Spleen (tissue), 11 donors: ENCODE measurements around the gene PARD3B. TPM values are rescaled to one million over a fixed set of nuclear protein-coding genes. Genes with fewer than 3 reads are reported as not detected.
A peak's percentile ranks its signal among the peaks of the same experiment; 100 is the strongest.

ENCODE experiments used
- DNase-seq: peaks from one replicate; pipeline ENCODE4 v3.0.0-alpha.2; 2020
- H3K27ac ChIP-seq, 8 donors: fragments of 200-600 bp; sonication (generic) in 7 of 8; 1 replicate in 4 of 8; 2 replicates in 4 of 8; pipeline versions ENCODE4 v1.5.0 to v1.8.0; 2016 to 2021; ENCODE audit warnings: inconsistent platforms in 4 of 8, mild to moderate bottlenecking in 4 of 8, moderate library complexity in 1 of 8
- H3K27me3 ChIP-seq, 7 donors: fragments of 200-600 bp; sonication (generic) in 6 of 7; replicated peaks in 1 of 7; 1 replicate in 4 of 7; 2 replicates in 3 of 7; pipeline versions ENCODE4 v1.5.0 to v1.8.0; 2016 to 2021; ENCODE audit warnings: inconsistent platforms in 3 of 7, mild to moderate bottlenecking in 1 of 7
- H3K36me3 ChIP-seq, 6 donors: fragments of 200-600 bp; sonication (generic) in 5 of 6; 1 replicate in 4 of 6; 2 replicates in 2 of 6; pipeline versions ENCODE4 v1.5.0 to v1.8.0; 2016 to 2021; ENCODE audit warnings: inconsistent platforms in 2 of 6
- H3K4me1 ChIP-seq, 6 donors: fragments of 200-600 bp; sonication (generic) in 5 of 6; 1 replicate in 3 of 6; 2 replicates in 3 of 6; pipeline versions ENCODE4 v1.5.0 to v1.8.0; 2016 to 2021; ENCODE audit warnings: inconsistent platforms in 3 of 6
- H3K4me3 ChIP-seq, 8 donors: fragments of 200-600 bp; sonication (generic) in 7 of 8; 1 replicate in 4 of 8; 2 replicates in 4 of 8; pipeline versions ENCODE4 v1.5.0 to v1.8.0; 2016 to 2021; ENCODE audit warnings: inconsistent platforms in 4 of 8, mild to moderate bottlenecking in 4 of 8, moderate library complexity in 2 of 8
- H3K9me3 ChIP-seq, 8 donors: fragments of 200-600 bp; sonication (generic) in 7 of 8; 1 replicate in 4 of 8; 2 replicates in 4 of 8; pipeline versions ENCODE4 v1.5.0 to v1.8.0; 2016 to 2021; ENCODE audit warnings: inconsistent platforms in 4 of 8
- POLR2A ChIP-seq, 3 donors: fragments of 450-650 bp; IDR thresholded peaks; one replicate each; pipeline ENCODE4 v1.5.1; 2017; ENCODE audit warnings: antibody characterized with exemption in 3 of 3, mild to moderate bottlenecking in 1 of 3
- POLR2AphosphoS5 ChIP-seq, 3 donors: sonication (generic); formaldehyde crosslinking; IDR thresholded peaks; one replicate each; pipeline ENCODE4 v1.5.1; 2017; ENCODE audit warnings: antibody characterized with exemption in 3 of 3
- WGBS, 5 donors: extraction: QIAGEN DNeasy Blood & Tissue Kit in 3 of 5; methylation state at CpG; one replicate each; pipeline versions ENCODE4 v1.1.5 to v1.1.7; 2013 to 2018; 5-methylcytosine and 5-hydroxymethylcytosine counted together
- intact Hi-C: fragments of 100-400 bp; cut with DNase I; formaldehyde crosslinking; loops from one replicate; pipeline ENCODE4 v1.15.0; 2023; ENCODE audit warnings: low total_unique reads
- polyA plus RNA-seq, 3 donors: library from polyadenylated mRNA; stranded (reverse); fragments of 200-250 nt; gene quantifications; one replicate each; pipeline ENCODE4 v1.2.1, GENCODE V29; 2013
- total RNA-seq, 7 donors: library from RNA; depleted of rRNA in 3 of 7; stranded (reverse); fragments of >200 nt in 3 of 7; fragmentation: NEBNext Ultra II Directional in 4 of 7; extraction: Animal tissue kit (Norgen Biotek cat#: 25700) in 4 of 7; gene quantifications; one replicate each; pipeline versions ENCODE4 v1.1.0 to v1.2.1, GENCODE V29; 2016 to 2021
- TF ChIP-seq, protein P1 (sequence below), 11 experiments: fragments of 200-600 bp in 7 of 11; fragments of 450-650 bp in 4 of 11; sonication (generic) in 4 of 11; IDR thresholded peaks in 8 of 11; conservative IDR thresholded peaks in 3 of 11; 1 replicate in 7 of 11; 2 replicates in 4 of 11; pipeline versions ENCODE4 v1.4.0 to v1.8.0; 2016 to 2021; ENCODE audit warnings: antibody characterized with exemption in 11 of 11, inconsistent platforms in 4 of 11, mild to moderate bottlenecking in 1 of 11
- donor health status: healthy with polysubstance abuse.
- donor health status: DM: no; HTN: no; CAD: no; lungs with moderate emphysema.
- donor health status: DM: no; HTN: no; CAD: no.
- donor health status: Bipolar disorder and iron deficiency.
- donor health status: healthy.
- donor health status: DM: no; HTN: no; CAD: no.
- donor health status: DM: yes; HTN: yes; CAD: no.

Gene PARD3B
- total and polyA plus RNA-seq, 10 donors: 0.85 to 27.8 (median 14.7) TPM

DNA sequence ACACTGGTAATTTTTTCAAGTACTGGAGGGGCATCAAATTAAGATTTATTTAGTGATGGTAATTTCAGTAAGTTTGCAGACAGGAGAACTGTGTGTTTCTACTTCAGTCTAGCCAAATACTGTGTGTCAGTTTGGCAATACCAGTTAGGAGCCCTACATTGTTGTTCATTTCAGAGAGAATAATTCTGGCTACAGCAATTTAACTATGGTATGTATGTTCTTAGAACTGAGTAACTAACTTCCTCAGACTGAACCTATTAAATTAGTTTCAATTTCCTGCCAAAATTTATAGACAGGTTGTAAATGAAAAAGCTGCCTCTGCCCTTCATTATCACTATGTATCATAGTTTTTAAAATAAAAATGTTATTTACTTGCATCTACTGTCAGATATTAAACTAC lies 332.4 kb downstream of the PARD3B start:
- H3K4me1 ChIP-seq: no peaks in the 10 kb centered on the region
- no peaks in the 10 kb centered on the region for H3K36me3 ChIP-seq
- no peak overlapping the region for H3K4me3 ChIP-seq
- H3K27ac ChIP-seq: no peak overlapping the region
- H3K9me3 ChIP-seq: no peaks in the 10 kb centered on the region
- TF ChIP-seq, protein P1, sequence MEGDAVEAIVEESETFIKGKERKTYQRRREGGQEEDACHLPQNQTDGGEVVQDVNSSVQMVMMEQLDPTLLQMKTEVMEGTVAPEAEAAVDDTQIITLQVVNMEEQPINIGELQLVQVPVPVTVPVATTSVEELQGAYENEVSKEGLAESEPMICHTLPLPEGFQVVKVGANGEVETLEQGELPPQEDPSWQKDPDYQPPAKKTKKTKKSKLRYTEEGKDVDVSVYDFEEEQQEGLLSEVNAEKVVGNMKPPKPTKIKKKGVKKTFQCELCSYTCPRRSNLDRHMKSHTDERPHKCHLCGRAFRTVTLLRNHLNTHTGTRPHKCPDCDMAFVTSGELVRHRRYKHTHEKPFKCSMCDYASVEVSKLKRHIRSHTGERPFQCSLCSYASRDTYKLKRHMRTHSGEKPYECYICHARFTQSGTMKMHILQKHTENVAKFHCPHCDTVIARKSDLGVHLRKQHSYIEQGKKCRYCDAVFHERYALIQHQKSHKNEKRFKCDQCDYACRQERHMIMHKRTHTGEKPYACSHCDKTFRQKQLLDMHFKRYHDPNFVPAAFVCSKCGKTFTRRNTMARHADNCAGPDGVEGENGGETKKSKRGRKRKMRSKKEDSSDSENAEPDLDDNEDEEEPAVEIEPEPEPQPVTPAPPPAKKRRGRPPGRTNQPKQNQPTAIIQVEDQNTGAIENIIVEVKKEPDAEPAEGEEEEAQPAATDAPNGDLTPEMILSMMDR (IDR thresholded peaks at IDR 0.05 in 8 of 11, conservative IDR thresholded peaks at IDR 0.05 in 3 of 11): no peak
- intact Hi-C loops: loop anchor here (10.0 kb wide), 1 partner anchor 797 kb away; no protein-coding TSS in a partner anchor
- H3K27me3 ChIP-seq: no peaks in the 10 kb centered on the region
- DNase-seq: no peak

DNA sequence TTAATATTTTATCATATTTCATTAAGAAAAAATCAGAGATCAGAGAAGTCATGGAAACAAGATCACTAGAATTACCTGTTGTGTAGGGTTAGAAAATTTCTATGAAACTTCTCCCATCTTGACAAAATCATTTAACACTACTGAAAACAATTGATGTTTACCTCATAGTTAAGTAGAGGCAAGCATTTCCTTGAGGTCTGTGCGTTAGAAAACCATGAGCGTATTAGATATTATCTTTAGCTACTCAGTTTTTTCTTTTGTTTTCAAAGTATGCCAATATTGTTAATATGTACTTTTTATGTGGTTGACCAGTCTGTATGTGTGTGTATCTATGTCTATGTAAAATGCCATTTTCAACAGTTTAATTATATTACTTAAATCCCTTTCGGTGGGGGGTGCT lies 335.7 kb downstream of the PARD3B start:
- WGBS, 5 donors: 84 to 90% (median 88%) methylated on average over 3 of the region's 3 CpGs
- Histone ChIP-seq H3K4me3 (no peak overlapping the region), H3K9me3 (no peaks in the 10 kb centered on the region), H3K4me1 (no peaks in the 10 kb centered on the region), H3K36me3 (no peaks in the 10 kb centered on the region), H3K27me3 (no peaks in the 10 kb centered on the region), H3K27ac (no peak overlapping the region)
- intact Hi-C loops: no loop called here
- TF ChIP-seq, protein P1 (IDR thresholded peaks at IDR 0.05 in 8 of 11, conservative IDR thresholded peaks at IDR 0.05 in 3 of 11): no peak
- TF ChIP-seq POLR2AphosphoS5 (IDR thresholded peaks at IDR 0.05) (no peak), POLR2A (IDR thresholded peaks at IDR 0.05) (no peak)
- DNase-seq: no peak

DNA sequence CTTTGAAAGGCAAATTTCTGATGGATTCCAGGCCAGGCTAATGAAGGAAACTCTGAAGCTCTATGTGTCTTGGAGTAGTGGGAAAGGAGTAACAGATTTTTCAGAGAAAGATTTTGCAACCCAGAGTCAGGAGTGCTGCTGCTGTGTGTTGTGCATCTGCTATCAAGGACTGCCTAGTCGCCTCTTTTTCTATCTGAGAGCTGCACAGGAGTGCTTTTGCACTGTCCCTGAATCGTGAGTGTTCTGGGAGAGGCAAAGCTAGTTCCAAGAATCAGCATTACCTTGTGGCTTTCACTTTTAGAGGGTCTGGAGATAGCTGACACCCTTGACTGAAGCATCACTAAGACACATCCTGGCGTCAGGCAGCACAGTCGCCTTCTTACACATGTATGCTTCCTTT lies 336.4 kb downstream of the PARD3B start:
- no peaks in the 10 kb centered on the region for H3K4me1 ChIP-seq
- 54 to 60% (median 59%) methylated on average over 4 of the region's 4 CpGs for WGBS, 5 donors
- TF ChIP-seq POLR2AphosphoS5 (IDR thresholded peaks at IDR 0.05) (no peak), POLR2A (IDR thresholded peaks at IDR 0.05) (no peak)
- TF ChIP-seq, protein P1 (IDR thresholded peaks at IDR 0.05 in 8 of 11, conservative IDR thresholded peaks at IDR 0.05 in 3 of 11): no peak
- no peaks in the 10 kb centered on the region for H3K27me3 ChIP-seq
- intact Hi-C loops: no loop called here
- DNase-seq: no peak
- no peaks in the 10 kb centered on the region for H3K36me3 ChIP-seq
- H3K4me3 ChIP-seq: no peak overlapping the region
- no peaks in the 10 kb centered on the region for H3K9me3 ChIP-seq
- no peak overlapping the region for H3K27ac ChIP-seq

DNA sequence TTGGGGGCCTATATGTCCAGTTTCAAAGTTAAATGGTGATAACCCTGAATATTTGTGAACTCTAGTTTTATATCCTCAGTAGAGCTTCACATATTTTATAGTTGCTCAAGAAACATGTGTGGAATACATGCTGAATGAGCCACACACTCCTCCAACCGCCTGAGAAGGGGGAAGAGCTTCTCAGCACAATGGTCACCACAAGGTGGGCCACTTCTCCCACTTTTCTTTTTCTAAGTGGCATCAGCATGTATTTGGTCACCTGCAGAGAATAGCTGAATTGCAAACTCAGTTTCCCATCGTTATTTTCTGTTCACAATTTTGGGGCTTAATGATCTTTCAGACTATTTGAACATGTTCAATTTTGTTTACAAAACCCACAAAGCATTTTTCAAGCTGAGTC lies 340.5 kb downstream of the PARD3B start:
- Histone ChIP-seq H3K36me3 (no peaks in the 10 kb centered on the region), H3K4me3 (no peak overlapping the region), H3K4me1 (no peaks in the 10 kb centered on the region), H3K27ac (no peak overlapping the region), H3K9me3 (no peaks in the 10 kb centered on the region), H3K27me3 (no peaks in the 10 kb centered on the region)
- WGBS, 5 donors: 41 to 56% (median 52%) methylated on average over 2 of the region's 2 CpGs
- intact Hi-C loops: no loop called here
- DNase-seq: no peak
- TF ChIP-seq POLR2AphosphoS5 (IDR thresholded peaks at IDR 0.05) (no peak), POLR2A (IDR thresholded peaks at IDR 0.05) (no peak)
- TF ChIP-seq, protein P1 (IDR thresholded peaks at IDR 0.05 in 8 of 11, conservative IDR thresholded peaks at IDR 0.05 in 3 of 11): peak in 1 of 11 experiments; percentile 24
